Measurements from ENCODE around the gene RPL23. TPM values are rescaled to one million over a fixed set of nuclear protein-coding genes. Genes with fewer than 3 reads are reported as not detected.
"Not testable (repeated sequence)": the region's sequence is repeated elsewhere in the genome, so short reads cannot be mapped to it uniquely, and the experiment has no call there.

Gene RPL23
- total RNA-seq, 1 donor from 2014 or later: 1,395 TPM

GRCh38 chr17:38868817-38869525 is 15.4 kb upstream of the RPL23 start:
- DNase-seq (ENCODE audit: low spot score): peak; percentile 98

- no peak for DNase-seq (ENCODE audit: low spot score)
Measured at GRCh38 chr17:38867968-38868816, 14.7 kb upstream of the RPL23 start.

- no peak for DNase-seq (ENCODE audit: low spot score)
Measured at GRCh38 chr17:38867179-38867967, 13.9 kb upstream of the RPL23 start.

GRCh38 chr17:38864636-38865398 is 11.3 kb upstream of the RPL23 start:
- DNase-seq (ENCODE audit: low spot score): no peak

- DNase-seq (ENCODE audit: low spot score): no peak
Measured at GRCh38 chr17:38861399-38861843, 7.9 kb upstream of the RPL23 start.

- no peak for DNase-seq (ENCODE audit: low spot score)
Measured at GRCh38 chr17:38857271-38857670, 3.8 kb upstream of the RPL23 start.

GRCh38 chr17:38855101-38855714 is 1.7 kb upstream of the RPL23 start:
- DNase-seq (ENCODE audit: low spot score): not testable (repeated sequence)

- DNase-seq (ENCODE audit: low spot score): no peak
Measured at GRCh38 chr17:38852771-38853291, 690 bp downstream of the RPL23 start.

GRCh38 chr17:38851434-38851833 is 2.1 kb downstream of the RPL23 start:
- no peak for DNase-seq (ENCODE audit: low spot score)

- no peak for DNase-seq (ENCODE audit: low spot score)
Measured at GRCh38 chr17:38850374-38850773, 3.1 kb downstream of the RPL23 start.

GRCh38 chr17:38848939-38849605 is 4.4 kb downstream of the RPL23 start:
- DNase-seq (ENCODE audit: low spot score): no peak

GRCh38 chr17:38848557-38848891 is 5.0 kb downstream of the RPL23 start:
- DNase-seq (ENCODE audit: low spot score): no peak

GRCh38 chr17:38844261-38844757 is 9.2 kb downstream of the RPL23 start:
- no peak for DNase-seq (ENCODE audit: low spot score)

- no peak for DNase-seq (ENCODE audit: low spot score)
Measured at GRCh38 chr17:38825762-38826247, 27.7 kb downstream of the RPL23 start.

GRCh38 chr17:38824899-38825761 is 28.4 kb downstream of the RPL23 start, which contains the start of gene CWC25:
Gene CWC25 (minus strand): TSS chr17:38825321. CDS start chr17:38825183, 138 bp downstream.
- peak; percentile 99 for DNase-seq (ENCODE audit: low spot score)

- no peak for DNase-seq (ENCODE audit: low spot score)
Measured at GRCh38 chr17:38815576-38816193, 37.8 kb downstream of the RPL23 start.

- DNase-seq (ENCODE audit: low spot score): no peak
Measured at GRCh38 chr17:38809828-38810227, 43.7 kb downstream of the RPL23 start.

Data from mesenteric fat pad (tissue), 1 donor.